HG02852 (cell line): ENCODE data around the gene CHI3L1.

Experiments
- ATAC-seq: cut with Tn5 transposase; IDR thresholded peaks from one replicate; pipeline ENCODE4 v1.9.1; 2021; ENCODE audit warnings: mild to moderate bottlenecking, moderate library complexity; ENCODE audit not compliant: unreplicated experiment

CHI3L1 gene

DNA sequence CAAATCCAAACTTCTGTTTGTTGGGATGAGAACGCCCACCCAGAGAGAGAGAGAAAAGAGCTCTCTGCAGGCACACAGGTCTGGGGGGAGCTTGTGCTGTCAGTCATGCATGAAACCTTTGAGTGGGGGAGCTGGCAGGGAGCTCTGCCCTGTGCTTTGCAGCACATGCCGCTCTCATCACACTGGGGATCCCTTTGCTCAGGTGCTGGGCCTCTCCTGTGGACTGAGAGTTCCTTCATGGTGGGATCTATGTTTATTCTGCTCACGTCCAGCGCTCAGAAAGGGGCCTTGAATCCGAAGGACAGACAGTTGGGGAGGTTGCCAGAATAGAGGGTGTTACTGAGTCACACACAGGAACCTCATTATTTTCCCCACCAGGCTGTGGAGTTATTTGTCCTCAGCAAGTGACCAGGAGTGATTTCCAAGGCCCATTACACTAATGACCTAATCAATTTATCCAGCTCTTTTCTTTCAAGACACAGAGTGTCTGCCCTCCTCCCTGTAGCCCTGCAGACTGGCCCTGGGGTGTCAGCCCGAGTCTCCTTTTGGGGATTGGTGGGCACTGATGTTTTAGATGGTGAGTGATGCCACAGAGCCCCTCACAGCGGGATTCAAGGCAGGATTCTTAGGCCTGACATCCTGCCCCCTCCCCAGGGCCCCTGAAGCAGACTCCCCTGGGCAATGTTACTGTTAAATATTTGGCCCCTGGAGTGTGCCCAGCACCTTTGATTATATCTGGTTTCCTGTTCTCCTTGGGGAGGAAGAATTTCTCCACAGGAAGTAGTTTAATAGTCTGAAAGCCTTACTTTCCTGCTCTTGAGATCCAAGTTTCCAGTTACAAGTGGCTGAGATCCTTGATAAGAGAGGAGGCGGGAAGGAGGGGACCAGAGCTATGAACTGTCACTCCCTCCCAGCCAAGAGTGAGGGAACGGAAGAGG is 33.2 kb downstream of the CHI3L1 start:
- ATAC-seq, result no peak

DNA sequence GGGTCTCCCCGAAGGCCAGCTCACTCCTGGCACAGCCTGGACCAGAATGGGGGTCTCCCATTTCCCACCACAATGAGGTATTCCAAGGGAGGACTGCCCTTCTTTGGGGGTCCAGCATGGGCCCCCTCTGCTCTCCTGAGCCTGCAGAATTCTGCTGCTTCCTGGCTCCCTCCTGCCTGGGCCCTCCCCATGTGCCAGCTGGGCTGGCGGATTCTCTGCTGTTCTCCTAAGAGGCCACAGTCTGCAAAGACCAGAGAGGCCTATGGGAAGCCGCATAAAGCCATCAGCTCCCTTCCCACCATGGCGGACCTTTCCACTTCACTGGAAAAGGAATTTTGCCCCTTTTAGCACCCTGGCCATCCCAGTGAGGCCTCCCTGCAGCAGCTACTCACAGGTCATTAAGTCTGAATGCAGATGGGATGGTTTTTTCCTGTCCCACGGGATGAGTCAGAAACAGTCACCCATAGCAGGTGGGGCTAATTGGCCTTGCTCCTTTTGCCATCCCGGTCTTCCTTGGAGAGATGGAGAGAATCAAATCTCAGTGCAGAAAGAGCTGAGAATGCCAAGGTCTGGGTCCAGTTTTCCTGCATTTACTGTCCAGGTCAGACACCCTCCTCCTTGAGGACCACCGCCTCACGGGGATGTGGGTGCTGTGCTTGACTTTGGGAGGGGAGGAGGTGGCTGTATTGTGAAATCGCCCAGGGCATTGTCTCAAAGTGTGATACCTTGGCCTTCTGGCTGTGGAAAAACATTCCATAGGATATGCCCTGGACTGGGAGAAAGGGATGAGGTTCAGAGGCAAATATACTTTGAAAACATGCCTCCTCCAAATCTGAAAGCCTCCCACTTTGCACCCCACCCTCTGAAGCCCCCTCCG is 34.1 kb downstream of the CHI3L1 start:
- no peak for ATAC-seq

DNA sequence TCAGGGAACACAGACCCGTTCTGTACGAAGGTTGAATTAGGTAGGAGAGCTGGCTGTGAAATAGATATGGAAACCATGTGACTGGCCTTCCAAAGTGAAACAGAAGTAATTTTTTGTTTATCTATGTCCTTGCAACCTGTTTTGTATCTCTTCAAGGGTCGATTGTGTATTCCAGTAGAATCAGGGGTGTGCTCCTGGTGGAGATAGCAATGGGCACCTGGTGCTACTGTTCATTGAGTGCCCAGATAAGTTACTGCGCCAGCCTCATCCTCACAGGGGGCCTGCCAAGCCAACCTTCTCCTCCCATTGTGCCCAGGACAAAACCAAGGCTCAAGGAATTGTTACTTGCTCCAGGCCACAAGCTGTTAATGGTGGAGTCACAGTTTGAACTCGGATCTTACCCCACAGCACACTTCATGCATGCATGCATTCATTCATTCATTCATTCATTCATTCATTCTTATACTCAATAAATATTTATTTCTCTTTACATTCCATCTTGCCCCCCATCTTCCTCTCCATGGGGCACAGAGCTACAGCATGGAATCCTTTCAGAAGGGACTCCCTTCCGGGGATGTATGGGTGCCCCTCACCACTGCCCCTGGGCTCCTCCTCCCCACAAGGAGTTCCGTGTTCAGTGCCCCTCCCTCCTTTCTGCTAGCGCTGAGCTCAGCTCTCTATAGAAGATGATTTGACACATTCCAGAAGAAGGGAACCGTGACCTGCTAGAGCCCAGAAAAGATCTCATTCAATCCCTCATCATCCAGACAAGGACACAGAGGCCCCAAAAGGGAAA is 34.9 kb downstream of the CHI3L1 start:
- no peak for ATAC-seq

DNA sequence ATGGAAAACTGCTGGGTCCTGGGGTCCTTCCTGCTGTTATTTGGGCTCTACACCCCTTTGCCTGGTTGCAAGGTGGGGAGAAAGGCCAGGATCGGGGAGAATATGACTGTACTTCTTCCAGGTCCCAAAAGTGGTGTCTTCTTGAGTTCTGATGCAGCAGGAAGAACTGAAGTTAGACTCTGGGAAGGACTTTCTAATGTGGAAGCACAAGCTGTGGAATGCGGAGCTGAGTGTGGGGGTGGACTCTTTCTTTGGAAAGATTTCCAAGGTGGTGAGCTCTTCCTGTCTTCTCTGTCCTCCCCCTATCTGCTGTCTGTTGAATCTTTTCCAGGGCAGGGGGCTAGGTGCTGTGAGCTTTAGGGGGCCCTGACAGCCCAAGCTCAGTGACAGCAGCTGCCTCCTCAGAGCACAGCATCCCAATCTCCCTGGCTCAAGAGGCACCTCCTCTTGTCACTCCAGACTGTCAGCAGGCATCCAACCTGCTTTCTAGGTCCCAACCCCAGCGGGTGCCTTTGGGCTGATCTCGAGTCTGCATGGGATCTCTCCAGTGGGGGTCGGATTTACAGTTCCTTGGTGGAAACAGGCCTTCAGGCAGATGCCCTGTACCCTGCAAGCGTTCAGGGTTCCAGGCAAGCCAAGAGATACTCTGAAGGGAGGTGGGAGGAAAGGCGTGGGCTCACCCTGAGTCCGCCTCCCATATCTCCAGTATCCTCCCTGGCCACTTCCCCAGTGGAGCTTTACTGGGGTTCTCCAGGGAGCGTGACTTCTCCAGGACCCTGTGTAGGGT is 35.8 kb downstream of the CHI3L1 start:
- no peak for ATAC-seq

DNA sequence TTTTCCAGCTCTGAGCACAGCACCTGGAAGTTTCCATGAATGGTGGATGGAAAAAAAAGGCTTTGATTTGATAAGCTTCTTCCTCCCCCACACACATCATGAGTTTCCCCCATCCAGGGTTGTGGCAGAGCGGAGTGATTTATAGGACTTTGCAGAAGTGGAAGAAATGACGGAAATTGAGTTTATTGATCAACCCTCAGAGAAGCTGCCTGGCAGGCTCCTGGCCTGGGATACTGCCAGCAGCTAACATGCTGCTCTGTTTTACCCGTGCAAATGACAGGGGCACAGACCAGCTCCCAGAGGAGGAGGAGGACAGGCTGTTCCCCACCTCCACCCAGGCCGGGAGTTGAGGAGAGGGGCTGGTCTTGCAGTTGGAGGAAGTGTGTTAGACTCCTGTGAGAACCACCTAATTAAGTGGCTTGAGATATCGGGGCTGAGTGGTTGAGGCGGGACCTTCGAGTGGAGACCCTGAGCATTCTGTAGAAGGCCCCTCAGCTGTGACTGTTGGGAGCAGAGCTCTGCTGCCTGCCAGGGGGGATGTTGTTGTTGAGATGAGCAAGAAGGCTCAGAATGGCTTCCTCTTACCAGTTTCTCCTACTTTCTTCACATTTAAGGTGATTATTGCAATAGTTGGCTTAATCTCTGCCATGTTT is 37.2 kb downstream of the CHI3L1 start:
- no peak for ATAC-seq

DNA sequence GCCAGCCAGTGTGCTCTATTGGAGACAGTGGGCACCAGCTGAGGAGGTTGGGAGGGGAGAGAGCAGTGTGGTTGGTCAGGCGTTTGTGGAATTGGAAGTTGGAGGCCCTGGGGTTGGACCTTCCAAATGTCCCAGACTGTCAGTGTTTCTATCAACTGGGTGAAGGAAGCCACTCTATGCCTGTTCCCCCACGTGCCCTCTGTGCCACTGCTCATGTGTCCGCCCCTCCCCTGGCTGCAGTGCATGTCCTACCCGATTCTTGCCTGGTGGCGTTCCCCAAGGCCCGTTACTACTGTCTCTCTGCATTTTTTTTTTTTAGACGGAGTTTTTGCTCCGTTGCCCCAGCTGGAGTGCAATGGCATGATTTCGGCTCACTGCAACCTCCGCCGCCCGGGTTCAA is 37.9 kb downstream of the CHI3L1 start:
- no peak for ATAC-seq

DNA sequence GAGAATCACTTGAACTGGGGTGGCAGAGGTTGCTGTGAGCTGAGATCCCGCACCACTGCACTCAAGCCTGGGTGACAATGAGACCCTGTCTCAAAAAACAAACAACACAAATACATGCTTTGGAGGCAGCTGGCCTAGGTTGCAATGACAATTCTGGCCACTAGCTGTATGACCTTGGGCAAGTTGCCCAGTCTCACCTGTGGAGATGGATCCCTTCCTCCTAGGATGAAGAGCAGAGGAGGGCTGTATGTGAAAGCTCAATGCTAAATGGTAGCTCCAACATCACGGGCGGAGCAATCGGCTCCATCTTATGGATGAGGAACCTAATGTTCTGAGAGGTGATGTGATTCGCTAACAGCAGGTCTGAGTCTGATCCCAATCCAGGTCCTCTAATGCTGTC is 38.4 kb downstream of the CHI3L1 start:
- no peak for ATAC-seq

DNA sequence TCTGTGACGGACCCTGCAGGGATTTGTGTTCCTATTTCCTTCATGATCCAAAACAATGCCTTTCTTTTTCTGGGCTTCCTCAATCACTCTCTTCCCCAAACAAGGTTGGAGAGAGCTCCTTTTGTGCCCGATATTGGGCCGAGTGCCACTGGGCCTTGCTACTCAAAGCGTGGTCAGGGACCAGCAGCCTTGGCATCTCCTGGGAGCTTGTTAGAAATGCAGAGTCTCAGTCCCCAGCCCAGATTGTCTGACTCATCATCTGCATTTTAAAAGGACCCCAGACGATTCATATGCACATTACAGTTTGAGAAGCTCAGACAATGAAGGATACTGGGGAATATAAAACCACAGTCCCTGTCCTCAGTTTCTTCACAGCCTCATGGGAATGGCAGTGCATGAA is 39.1 kb downstream of the CHI3L1 start:
- no peak for ATAC-seq

DNA sequence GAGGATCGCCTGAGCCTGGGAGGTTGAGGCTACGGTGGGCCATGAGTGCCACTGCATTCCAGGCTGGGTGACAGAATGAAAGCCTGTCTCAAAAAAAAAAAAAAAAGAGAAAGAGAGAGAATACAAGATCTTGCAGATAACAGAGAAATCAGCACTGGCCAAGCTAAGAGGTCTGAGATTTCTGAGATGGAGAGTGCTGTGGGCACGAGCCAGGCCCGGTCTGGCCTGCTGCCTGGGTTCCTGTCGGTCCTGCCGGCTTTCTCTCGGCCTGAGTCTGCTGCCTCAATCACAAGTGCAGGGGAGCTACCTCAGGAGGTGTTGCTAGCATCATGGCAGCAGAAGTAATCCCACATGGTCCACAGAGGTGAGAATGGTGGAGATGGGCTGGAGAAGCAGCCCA is 40.0 kb downstream of the CHI3L1 start:
- no peak for ATAC-seq

DNA sequence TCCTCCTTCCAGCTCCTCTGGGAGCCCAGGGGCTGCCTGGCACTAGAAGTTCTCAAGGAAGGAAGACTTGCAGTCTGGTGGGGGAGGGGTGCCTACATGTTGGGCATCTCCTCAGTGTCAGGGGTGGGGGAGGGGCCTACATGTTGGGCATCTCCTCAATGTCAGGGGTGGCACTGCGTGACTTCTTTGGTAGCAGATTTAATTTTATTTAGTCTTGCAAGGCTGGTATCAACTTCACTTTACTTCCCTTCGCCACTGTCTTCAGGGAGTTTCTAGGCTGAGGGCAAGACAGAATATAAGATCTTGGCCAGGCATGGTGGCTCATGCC is 40.5 kb downstream of the CHI3L1 start:
- ATAC-seq, result no peak

DNA sequence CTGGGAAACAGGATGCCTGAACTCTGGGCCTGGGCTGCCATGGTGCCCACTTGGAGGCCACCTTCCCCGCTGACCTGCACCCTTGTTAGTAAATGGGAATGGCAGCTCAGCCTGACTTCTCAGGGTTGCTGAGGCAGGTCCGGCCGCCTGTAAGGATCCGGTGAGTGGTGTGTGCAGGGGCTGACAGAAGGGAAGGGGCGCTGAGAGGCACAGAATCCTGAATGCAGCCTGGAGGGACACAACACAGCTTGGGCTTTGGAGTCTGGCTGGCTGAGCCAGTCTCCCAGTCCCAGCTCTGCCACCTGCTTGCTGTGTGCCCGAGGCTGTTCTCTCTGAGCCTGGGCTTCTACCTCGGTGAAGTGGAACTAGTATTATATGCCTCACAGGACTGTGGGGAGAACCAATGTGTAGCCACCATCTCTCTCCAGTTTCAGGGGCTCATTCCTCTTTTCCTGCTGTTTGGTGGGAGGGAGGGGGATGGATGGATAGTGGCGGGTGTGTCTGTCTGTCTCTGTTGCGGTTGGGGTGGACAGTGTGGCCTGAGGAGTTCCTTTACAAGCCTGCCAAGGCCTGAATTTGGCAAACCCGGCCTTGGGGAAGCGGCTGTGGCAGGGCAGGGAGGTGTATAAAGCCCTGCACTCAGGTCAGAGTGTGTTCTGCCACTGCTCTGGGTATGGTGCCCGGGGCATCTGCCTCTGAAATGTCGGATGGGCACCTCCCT is 41.0 kb downstream of the CHI3L1 start:
- ATAC-seq, result no peak

DNA sequence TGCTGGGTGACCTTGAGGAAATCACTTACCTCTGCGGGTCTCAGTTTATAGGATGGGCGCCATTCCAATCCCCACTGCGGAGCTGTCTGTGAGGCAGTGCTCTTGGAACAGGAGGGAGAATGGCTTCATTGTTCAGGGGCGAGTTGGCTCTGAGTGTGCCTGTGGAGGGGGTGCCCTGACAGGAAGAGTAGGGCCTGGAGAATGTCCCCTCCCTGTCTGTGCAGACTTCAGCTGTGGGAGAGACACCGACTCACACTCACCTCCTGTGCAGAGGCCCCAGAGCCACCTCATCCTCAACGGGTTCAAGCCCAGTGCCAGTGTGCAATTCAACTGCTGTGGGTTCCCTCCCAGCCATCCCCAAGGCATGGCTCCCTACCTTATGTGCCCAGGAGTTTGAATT is 41.8 kb downstream of the CHI3L1 start:
- ATAC-seq, result no peak

DNA sequence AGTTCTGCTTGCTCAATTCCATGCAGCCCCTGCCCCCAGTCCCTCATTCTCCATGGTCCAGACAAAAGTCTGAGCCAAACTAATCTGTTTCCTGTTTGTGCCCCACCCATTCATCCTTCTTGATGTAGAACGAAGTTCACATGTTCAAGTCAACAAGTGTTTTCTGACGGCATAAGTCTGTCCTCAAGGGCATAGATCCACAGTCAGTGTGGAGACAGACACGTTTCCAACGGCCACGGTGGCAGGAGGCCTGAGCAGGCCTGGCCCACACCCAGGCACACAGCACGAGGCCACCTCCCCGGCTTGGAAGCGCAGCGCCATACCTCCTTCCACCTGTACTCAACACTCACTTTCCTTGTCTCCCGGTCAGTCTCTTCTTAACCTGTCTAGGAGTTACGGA is 42.9 kb downstream of the CHI3L1 start:
- no peak for ATAC-seq

DNA sequence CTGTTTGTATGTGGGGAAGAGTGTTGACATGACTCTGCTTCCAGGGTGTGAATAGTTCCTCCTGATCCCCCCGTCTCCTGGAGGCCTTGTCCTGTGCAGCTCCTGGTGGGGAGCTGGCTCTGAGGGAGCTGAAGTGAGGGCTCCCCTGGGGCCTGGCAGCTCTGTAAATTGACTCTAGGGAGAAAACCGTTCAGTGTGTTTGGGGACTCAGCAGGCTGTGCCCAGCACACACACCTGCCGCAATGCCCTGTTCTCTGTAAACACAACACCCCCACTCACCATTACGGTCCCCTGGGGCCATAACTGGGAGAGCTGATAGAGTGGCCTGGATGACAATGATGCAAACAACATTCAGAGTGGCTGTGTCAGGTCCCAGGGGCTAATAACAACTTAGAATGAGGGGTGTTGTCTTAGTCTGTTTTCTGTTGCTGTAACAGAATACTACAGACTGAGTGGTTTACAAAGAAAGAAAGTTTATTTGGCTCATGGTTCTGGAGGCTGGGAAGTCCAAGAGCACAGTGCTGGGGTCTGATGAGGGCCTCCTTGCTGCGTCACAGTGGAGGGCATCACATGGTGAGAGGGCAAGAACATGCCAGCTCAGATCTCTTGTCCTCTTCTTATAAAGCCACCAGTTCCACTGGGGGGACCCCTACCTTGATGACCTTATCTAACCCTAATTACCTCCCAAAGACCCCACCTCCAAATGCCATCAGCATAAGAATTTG is 43.7 kb downstream of the CHI3L1 start:
- ATAC-seq, result no peak

DNA sequence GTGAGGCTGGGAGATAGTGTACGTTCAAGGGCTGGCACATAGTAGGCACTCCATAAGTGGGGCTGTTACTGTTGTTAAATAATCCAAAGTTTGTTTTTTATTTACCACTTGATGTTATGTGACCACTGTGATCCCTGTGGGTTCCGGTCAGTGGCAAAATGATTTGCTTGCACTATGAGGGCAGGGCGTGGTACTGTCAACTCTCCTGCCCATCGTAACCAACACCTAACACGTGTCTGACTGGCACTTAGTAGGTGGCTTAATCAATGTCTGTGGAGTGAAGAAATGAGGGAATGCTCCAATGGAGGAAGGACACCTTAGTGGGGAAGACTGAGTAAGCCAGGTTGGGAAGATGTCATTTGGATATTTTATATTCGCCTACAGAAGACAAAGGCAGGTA is 44.4 kb downstream of the CHI3L1 start:
- no peak for ATAC-seq

DNA sequence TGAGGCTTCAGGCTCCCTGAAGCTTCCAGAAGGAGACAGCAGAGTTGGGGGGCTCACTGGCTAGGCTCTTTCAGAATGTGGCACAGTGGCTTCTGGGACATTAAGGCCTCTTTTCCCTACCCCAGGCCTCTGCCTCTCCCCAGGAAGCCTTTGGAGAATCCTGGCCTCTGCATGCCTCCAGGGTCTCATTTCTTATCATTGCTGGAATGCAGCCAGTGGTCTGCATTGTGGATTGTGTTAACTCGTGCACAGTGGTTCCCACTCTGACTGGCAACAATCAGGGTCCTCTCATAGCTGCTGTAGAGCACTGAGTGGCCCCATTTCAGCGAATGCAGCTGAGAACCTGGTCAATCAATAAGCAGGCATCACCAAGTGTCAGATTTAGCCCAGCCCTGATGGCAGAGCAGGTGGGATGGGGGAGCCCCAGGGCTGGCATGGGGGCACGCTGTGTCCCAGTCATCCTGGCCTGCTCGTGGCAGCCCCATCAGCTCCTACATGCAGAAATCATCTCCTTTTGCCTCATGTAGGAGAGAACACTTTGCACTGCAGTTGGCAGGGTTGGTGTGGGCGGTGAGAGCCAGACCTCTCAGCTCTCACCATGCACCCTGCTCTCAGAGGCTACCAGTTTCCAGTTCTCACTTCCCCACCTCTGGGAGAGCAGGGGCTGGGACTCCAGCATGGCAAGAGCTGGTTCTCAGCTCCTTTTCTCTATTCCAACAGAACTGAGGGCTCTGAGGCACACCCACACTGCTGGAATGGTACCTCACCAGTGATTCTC is 45.6 kb downstream of the CHI3L1 start:
- ATAC-seq, result no peak

DNA sequence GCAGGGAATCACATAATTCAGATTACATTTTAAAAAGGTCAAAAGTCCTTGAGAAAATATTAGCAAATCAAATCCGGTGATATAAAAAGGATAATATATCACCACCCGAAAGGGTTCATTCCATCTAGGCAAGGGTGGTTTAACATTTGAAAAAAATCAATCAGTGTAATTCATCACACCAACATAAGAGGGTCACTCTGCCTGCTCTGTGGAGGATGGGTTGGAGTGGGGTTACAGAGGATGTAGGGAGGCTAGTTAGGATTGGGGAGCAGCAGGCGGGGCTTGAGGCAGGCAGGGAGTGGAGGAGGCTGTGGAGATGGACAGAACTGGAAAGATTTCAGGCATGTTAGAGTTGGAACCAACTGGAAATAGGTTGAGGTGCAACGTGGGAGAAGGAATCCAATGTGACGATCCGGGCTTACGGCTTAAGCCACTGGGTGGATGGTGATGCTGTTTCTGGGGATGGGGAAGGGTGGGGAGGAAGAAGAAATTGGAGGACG is 46.5 kb downstream of the CHI3L1 start:
- ATAC-seq, result no peak

DNA sequence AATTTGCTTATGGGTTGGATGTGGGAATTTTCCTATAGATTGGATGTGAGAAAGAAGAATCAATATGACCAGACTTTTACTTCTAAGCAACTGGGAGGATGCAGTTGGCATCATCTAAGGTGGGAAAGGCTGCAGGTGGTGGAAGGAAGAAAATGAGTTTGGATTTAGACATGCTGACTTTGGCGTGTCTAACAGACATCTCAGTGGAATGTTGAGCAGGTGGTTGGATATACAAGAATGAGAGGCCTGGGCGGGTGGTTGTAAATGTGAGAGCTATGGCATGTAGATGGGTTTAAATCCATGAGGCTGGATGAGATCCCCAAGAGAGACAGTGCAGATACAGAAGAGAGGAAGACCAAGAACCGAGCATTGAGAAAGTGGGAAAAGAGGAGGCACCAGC is 48.4 kb downstream of the CHI3L1 start:
- ATAC-seq, result no peak
